Stimulated activated naive CD8-positive, alpha-beta T cell treated with anti-CD3 and anti-CD28 coated beads, Interleukin-15, Interleukin-2, amounts not matched to agents 100 U/mL and 50 U/mL, for 24 hours (primary cell): Measurements from ENCODE around the gene SLC2A11.

ENCODE experiments used
- ATAC-seq: fragments of 150-1000 bp; cut with Tn5 transposase; one replicate; pipeline ENCODE4 v1.10.0; 2021
- DNase-seq: peaks from one replicate; pipeline ENCODE4 v3.0.0; 2021

The SLC2A11 gene

GRCh38 chr22:23832226-23833016 lies 25.3 kb upstream of the SLC2A11 start:
- no peak for DNase-seq
- ATAC-seq: no peak

- ATAC-seq (no peak), DNase-seq (no peak)
Measured at GRCh38 chr22:23833017-23833751, 24.5 kb upstream of the SLC2A11 start.

GRCh38 chr22:23833911-23834317 lies 23.8 kb upstream of the SLC2A11 start:
- ATAC-seq (no peak), DNase-seq (no peak)

- DNase-seq (no peak), ATAC-seq (no peak)
Measured at GRCh38 chr22:23834406-23834792, 23.3 kb upstream of the SLC2A11 start.

GRCh38 chr22:23834793-23835483 lies 22.7 kb upstream of the SLC2A11 start:
- DNase-seq (no peak), ATAC-seq (no peak)

GRCh38 chr22:23835484-23836144 lies 22.1 kb upstream of the SLC2A11 start:
- ATAC-seq: no peak
- no peak for DNase-seq

GRCh38 chr22:23836281-23836680 lies 21.4 kb upstream of the SLC2A11 start:
- DNase-seq: no peak
- no peak for ATAC-seq

- DNase-seq (no peak), ATAC-seq (no peak)
Measured at GRCh38 chr22:23836692-23837495, 20.8 kb upstream of the SLC2A11 start.

- DNase-seq: no peak
- no peak for ATAC-seq
Measured at GRCh38 chr22:23837496-23837859, 20.2 kb upstream of the SLC2A11 start.

GRCh38 chr22:23837911-23838680 lies 19.6 kb upstream of the SLC2A11 start:
- DNase-seq: peak; percentile 20

GRCh38 chr22:23838681-23839468 lies 18.8 kb upstream of the SLC2A11 start, which contains the start of gene DERL3:
DERL3 (minus strand) TSS chr22:23839006; CDS start chr22:23838987, 19 bp downstream.
- DNase-seq: peak; percentile 98
- peak; percentile 87 for ATAC-seq

More at GRCh38 chr22:23837911-23838680, 19.6 kb upstream of the SLC2A11 start:
- no peak for ATAC-seq

- DNase-seq (no peak), ATAC-seq (no peak)
Measured at GRCh38 chr22:23840026-23840425, 17.6 kb upstream of the SLC2A11 start.

GRCh38 chr22:23841292-23841691 lies 16.4 kb upstream of the SLC2A11 start:
- DNase-seq (no peak), ATAC-seq (no peak)

GRCh38 chr22:23841736-23842445 lies 15.8 kb upstream of the SLC2A11 start:
- DNase-seq: no peak
- no peak for ATAC-seq

- no peak for ATAC-seq
Measured at GRCh38 chr22:23842599-23842998, 15.1 kb upstream of the SLC2A11 start.

GRCh38 chr22:23844739-23845202 lies 12.9 kb upstream of the SLC2A11 start:
- DNase-seq (no peak), ATAC-seq (no peak)

More at GRCh38 chr22:23842599-23842998, 15.1 kb upstream of the SLC2A11 start:
- no peak for DNase-seq

GRCh38 chr22:23845265-23846080 lies 12.2 kb upstream of the SLC2A11 start:
- no peak for DNase-seq

GRCh38 chr22:23846081-23846469 lies 11.6 kb upstream of the SLC2A11 start:
- no peak for ATAC-seq

More at GRCh38 chr22:23845265-23846080, 12.2 kb upstream of the SLC2A11 start:
- ATAC-seq: no peak

More at GRCh38 chr22:23846081-23846469, 11.6 kb upstream of the SLC2A11 start:
- no peak for DNase-seq
